NB4 (cell line): ENCODE data around the gene SUPT20HL1.

Source experiments
- DNase-seq: peaks from one replicate; pipeline ENCODE4 v3.0.0; 2010; ENCODE audit warnings: low read depth
- H3K4me3 ChIP-seq: one replicate; pipeline ENCODE4 v1.5.1; 2011; ENCODE audit warnings: mild to moderate bottlenecking, low read depth, low read length, moderate library complexity
- CTCF ChIP-seq: IDR thresholded peaks from one replicate; pipeline ENCODE4 v1.5.1; 2012; ENCODE audit warnings: low read depth, low read length
- MAX ChIP-seq: IDR thresholded peaks from 2 replicates; pipeline ENCODE4 v1.6.1; 2011; ENCODE audit warnings: low read depth, low read length
- MYC ChIP-seq: IDR thresholded peaks from 2 replicates; pipeline ENCODE4 v1.6.1; 2011; ENCODE audit warnings: low read depth, low read length
- POLR2A ChIP-seq: IDR thresholded peaks from 2 replicates; pipeline ENCODE4 v1.6.1; 2011; ENCODE audit warnings: mild to moderate bottlenecking; ENCODE audit not compliant: insufficient read length; ENCODE audit errors: extremely low read depth

The SUPT20HL1 gene

GRCh38 chrX:24391843-24392242, 31.4 kb downstream of the SUPT20HL1 start:
- TF ChIP-seq CTCF (no peak), MAX (no peak), POLR2A (no peak), MYC (no peak)
- no peak overlapping the region for H3K4me3 ChIP-seq
- no peak for DNase-seq

- no peak for DNase-seq
- TF ChIP-seq POLR2A, result no peak
- no peak for TF ChIP-seq MYC
- TF ChIP-seq MAX, result no peak
- TF ChIP-seq CTCF, result no peak
- no peak overlapping the region for H3K4me3 ChIP-seq
Observed at GRCh38 chrX:24392709-24393108, 32.3 kb downstream of the SUPT20HL1 start.

- DNase-seq, result peak; percentile 67
- no peak overlapping the region for H3K4me3 ChIP-seq
- TF ChIP-seq POLR2A, result no peak
- peak; percentile 46 for TF ChIP-seq CTCF
- no peak for TF ChIP-seq MAX
Observed at GRCh38 chrX:24395775-24396174, 35.3 kb downstream of the SUPT20HL1 start.

- TF ChIP-seq CTCF, result no peak
- no peak for TF ChIP-seq POLR2A
- TF ChIP-seq MAX, result no peak
- TF ChIP-seq MYC, result no peak
- peak; percentile 56 for DNase-seq
- H3K4me3 ChIP-seq, result no peak overlapping the region
Observed at GRCh38 chrX:24396236-24396930, 35.9 kb downstream of the SUPT20HL1 start.

- H3K4me3 ChIP-seq, result no peak overlapping the region
- no peak for TF ChIP-seq POLR2A
- TF ChIP-seq CTCF, result no peak
- TF ChIP-seq MYC, result no peak
- TF ChIP-seq MAX, result no peak
- DNase-seq, result no peak
Observed at GRCh38 chrX:24396931-24397279, 36.5 kb downstream of the SUPT20HL1 start.
